ENCODE measurements around the gene PBX2.

The PBX2 gene

GRCh38 chr6:32216998-32217397, 27.0 kb upstream of the PBX2 start:
- no peaks in the 10 kb centered on the region for H3K9me3 ChIP-seq (ENCODE audit: control insufficient read depth, insufficient read depth, low read length)
- H3K9me2 ChIP-seq (replicated peaks; ENCODE audit: control insufficient read depth, low read length) = no peaks in the 10 kb centered on the region
- no peaks in the 10 kb centered on the region for H3K36me3 ChIP-seq (ENCODE audit: control insufficient read depth, low read length)
- H3K27ac ChIP-seq (ENCODE audit: low read depth, low read length) = no peak overlapping the region
- no peaks in the 10 kb centered on the region for H4K20me1 ChIP-seq (ENCODE audit: control insufficient read depth, insufficient read depth, low read depth, low read length)
- peaks cover 12% of the 10 kb centered on the region for H3K4me1 ChIP-seq (ENCODE audit: control insufficient read depth, low read length)
- H3F3A ChIP-seq (ENCODE audit: control insufficient read depth, insufficient read depth) = no peaks in the 10 kb centered on the region
- H3K4me3 ChIP-seq (ENCODE audit: low read length) = no peak overlapping the region
- H3K4me2 ChIP-seq (ENCODE audit: low read length) = no peak overlapping the region
- no peaks in the 10 kb centered on the region for H3K79me2 ChIP-seq (ENCODE audit: control insufficient read depth, low read length)
- no peaks in the 10 kb centered on the region for H3K27me3 ChIP-seq (ENCODE audit: control insufficient read depth, low read length)
- no peak for TF ChIP-seq CTCF (IDR thresholded peaks at IDR 0.05; ENCODE audit: low read depth, low read length, poor library complexity, severe bottlenecking)
- TF ChIP-seq EZH2phosphoT487 (IDR thresholded peaks at IDR 0.05; ENCODE audit: borderline replicate concordance, low read length) = no peak

- Histone ChIP-seq H3K4me2 (ENCODE audit: low read length) (no peak overlapping the region), H3K4me3 (ENCODE audit: low read length) (no peak overlapping the region), H3F3A (ENCODE audit: control insufficient read depth, insufficient read depth) (no peaks in the 10 kb centered on the region), H3K4me1 (ENCODE audit: control insufficient read depth, low read length) (peaks cover 6% of the 10 kb centered on the region), H3K9me3 (ENCODE audit: control insufficient read depth, insufficient read depth, low read length) (no peaks in the 10 kb centered on the region), H3K79me2 (ENCODE audit: control insufficient read depth, low read length) (no peaks in the 10 kb centered on the region), H3K36me3 (ENCODE audit: control insufficient read depth, low read length) (no peaks in the 10 kb centered on the region), H3K9me2 (replicated peaks; ENCODE audit: control insufficient read depth, low read length) (no peaks in the 10 kb centered on the region), H3K27me3 (ENCODE audit: control insufficient read depth, low read length) (no peaks in the 10 kb centered on the region), H3K27ac (ENCODE audit: low read depth, low read length) (no peak overlapping the region), H4K20me1 (ENCODE audit: control insufficient read depth, insufficient read depth, low read depth, low read length) (no peaks in the 10 kb centered on the region)
- TF ChIP-seq CTCF (IDR thresholded peaks at IDR 0.05; ENCODE audit: low read depth, low read length, poor library complexity, severe bottlenecking) (no peak), EZH2phosphoT487 (IDR thresholded peaks at IDR 0.05; ENCODE audit: borderline replicate concordance, low read length) (no peak)
Measured at GRCh38 chr6:32216285-32216684, 26.3 kb upstream of the PBX2 start.

- H3F3A ChIP-seq (ENCODE audit: control insufficient read depth, insufficient read depth) = no peaks in the 10 kb centered on the region
- peaks cover 6% of the 10 kb centered on the region for H3K4me1 ChIP-seq (ENCODE audit: control insufficient read depth, low read length)
- no peaks in the 10 kb centered on the region for H4K20me1 ChIP-seq (ENCODE audit: control insufficient read depth, insufficient read depth, low read depth, low read length)
- TF ChIP-seq EZH2phosphoT487 (IDR thresholded peaks at IDR 0.05; ENCODE audit: borderline replicate concordance, low read length) (no peak), CTCF (IDR thresholded peaks at IDR 0.05; ENCODE audit: low read depth, low read length, poor library complexity, severe bottlenecking) (no peak)
- H3K27me3 ChIP-seq (ENCODE audit: control insufficient read depth, low read length) = no peaks in the 10 kb centered on the region
- H3K9me2 ChIP-seq (replicated peaks; ENCODE audit: control insufficient read depth, low read length) = no peaks in the 10 kb centered on the region
- no peaks in the 10 kb centered on the region for H3K79me2 ChIP-seq (ENCODE audit: control insufficient read depth, low read length)
- H3K4me3 ChIP-seq (ENCODE audit: low read length) = no peak overlapping the region
- H3K27ac ChIP-seq (ENCODE audit: low read depth, low read length) = no peak overlapping the region
- no peak overlapping the region for H3K4me2 ChIP-seq (ENCODE audit: low read length)
- H3K9me3 ChIP-seq (ENCODE audit: control insufficient read depth, insufficient read depth, low read length) = no peaks in the 10 kb centered on the region
- no peaks in the 10 kb centered on the region for H3K36me3 ChIP-seq (ENCODE audit: control insufficient read depth, low read length)
Measured at GRCh38 chr6:32215617-32216016, 25.6 kb upstream of the PBX2 start.

GRCh38 chr6:32214126-32214525, 24.1 kb upstream of the PBX2 start:
- H3K9me2 ChIP-seq (replicated peaks; ENCODE audit: control insufficient read depth, low read length) = no peaks in the 10 kb centered on the region

More at GRCh38 chr6:32214126-32214525, 24.1 kb upstream of the PBX2 start:
- Histone ChIP-seq H3K4me3 (ENCODE audit: low read length) (no peak overlapping the region), H3F3A (ENCODE audit: control insufficient read depth, insufficient read depth) (no peaks in the 10 kb centered on the region), H4K20me1 (ENCODE audit: control insufficient read depth, insufficient read depth, low read depth, low read length) (no peaks in the 10 kb centered on the region), H3K27me3 (ENCODE audit: control insufficient read depth, low read length) (no peaks in the 10 kb centered on the region), H3K36me3 (ENCODE audit: control insufficient read depth, low read length) (no peaks in the 10 kb centered on the region), H3K27ac (ENCODE audit: low read depth, low read length) (no peak overlapping the region), H3K4me1 (ENCODE audit: control insufficient read depth, low read length) (peaks cover 6% of the 10 kb centered on the region), H3K79me2 (ENCODE audit: control insufficient read depth, low read length) (no peaks in the 10 kb centered on the region), H3K4me2 (ENCODE audit: low read length) (no peak overlapping the region), H3K9me3 (ENCODE audit: control insufficient read depth, insufficient read depth, low read length) (no peaks in the 10 kb centered on the region)
- no peak for TF ChIP-seq EZH2phosphoT487 (IDR thresholded peaks at IDR 0.05; ENCODE audit: borderline replicate concordance, low read length)
- TF ChIP-seq CTCF (IDR thresholded peaks at IDR 0.05; ENCODE audit: low read depth, low read length, poor library complexity, severe bottlenecking) = no peak

Data from DOHH2 (cell line).